ENCODE results near the gene PPRC1. TPM values are rescaled to one million over a fixed set of nuclear protein-coding genes. Genes with fewer than 3 reads are reported as not detected.

The PPRC1 gene
- total RNA-seq, 1 donor from 2014 or later, result 42.9 TPM

- Mint-ChIP-seq H3K9me3 (ENCODE audit: low read depth) (no peaks in the 10 kb centered on the region), H3K27me3 (ENCODE audit: low read depth) (no peaks in the 10 kb centered on the region), H3K4me3 (ENCODE audit: unreplicated experiment) (no peak overlapping the region), H3K4me1 (ENCODE audit: low read depth) (no peaks in the 10 kb centered on the region), H3K36me3 (ENCODE audit: low read depth) (peaks cover 35% of the 10 kb centered on the region), H3K27ac (ENCODE audit: unreplicated experiment) (no peak overlapping the region)
- no peak for TF ChIP-seq CTCF (IDR thresholded peaks at IDR 0.05)
- DNase-seq (ENCODE audit: low spot score), result no peak
Measured at GRCh38 chr10:102159051-102159597, 26.3 kb downstream of the PPRC1 start.

GRCh38 chr10:102159831-102160230 is 27.0 kb downstream of the PPRC1 start:
- Mint-ChIP-seq H3K4me1 (ENCODE audit: low read depth) (no peaks in the 10 kb centered on the region), H3K27me3 (ENCODE audit: low read depth) (no peaks in the 10 kb centered on the region), H3K4me3 (ENCODE audit: unreplicated experiment) (no peak overlapping the region), H3K27ac (ENCODE audit: unreplicated experiment) (no peak overlapping the region), H3K36me3 (ENCODE audit: low read depth) (peaks cover 35% of the 10 kb centered on the region), H3K9me3 (ENCODE audit: low read depth) (no peaks in the 10 kb centered on the region)
- DNase-seq (ENCODE audit: low spot score), result no peak
- no peak for TF ChIP-seq CTCF (IDR thresholded peaks at IDR 0.05)

- H3K27ac Mint-ChIP-seq (ENCODE audit: unreplicated experiment), result no peak overlapping the region
- H3K4me3 Mint-ChIP-seq (ENCODE audit: unreplicated experiment), result no peak overlapping the region
- no peaks in the 10 kb centered on the region for H3K27me3 Mint-ChIP-seq (ENCODE audit: low read depth)
- no peaks in the 10 kb centered on the region for H3K4me1 Mint-ChIP-seq (ENCODE audit: low read depth)
- TF ChIP-seq CTCF (IDR thresholded peaks at IDR 0.05), result no peak
- H3K36me3 Mint-ChIP-seq (ENCODE audit: low read depth), result peaks cover 28% of the 10 kb centered on the region
- no peak for DNase-seq (ENCODE audit: low spot score)
- H3K9me3 Mint-ChIP-seq (ENCODE audit: low read depth), result no peaks in the 10 kb centered on the region
Measured at GRCh38 chr10:102163342-102163989, 30.6 kb downstream of the PPRC1 start.

- H3K27me3 Mint-ChIP-seq (ENCODE audit: low read depth), result no peaks in the 10 kb centered on the region
- no peak for TF ChIP-seq CTCF (IDR thresholded peaks at IDR 0.05)
Measured at GRCh38 chr10:102167861-102168260, 35.0 kb downstream of the PPRC1 start.

GRCh38 chr10:102170602-102171001 is 37.8 kb downstream of the PPRC1 start:
- Mint-ChIP-seq H3K27ac (ENCODE audit: unreplicated experiment) (no peak overlapping the region), H3K27me3 (ENCODE audit: low read depth) (no peaks in the 10 kb centered on the region), H3K4me1 (ENCODE audit: low read depth) (peaks cover 5% of the 10 kb centered on the region), H3K4me3 (ENCODE audit: unreplicated experiment) (peak overlapping the region; percentile 49), H3K36me3 (ENCODE audit: low read depth) (no peaks in the 10 kb centered on the region), H3K9me3 (ENCODE audit: low read depth) (no peaks in the 10 kb centered on the region)
- no peak for DNase-seq (ENCODE audit: low spot score)
- TF ChIP-seq CTCF (IDR thresholded peaks at IDR 0.05), result no peak

More at GRCh38 chr10:102167861-102168260, 35.0 kb downstream of the PPRC1 start:
- Mint-ChIP-seq H3K4me1 (ENCODE audit: low read depth) (peaks cover 5% of the 10 kb centered on the region), H3K9me3 (ENCODE audit: low read depth) (no peaks in the 10 kb centered on the region), H3K4me3 (ENCODE audit: unreplicated experiment) (no peak overlapping the region), H3K27ac (ENCODE audit: unreplicated experiment) (no peak overlapping the region), H3K36me3 (ENCODE audit: low read depth) (peaks cover 2% of the 10 kb centered on the region)
- no peak for DNase-seq (ENCODE audit: low spot score)

Measured in chondrocyte (in vitro differentiated cells).